Measurements from ENCODE around the gene MORC1. TPM values are rescaled to one million over a fixed set of nuclear protein-coding genes. Genes with fewer than 3 reads are reported as not detected.

MORC1 gene
- polyA plus RNA-seq, 1 donor (not counting 4 experiments of a cell fraction or from before 2014, with no cell fraction given) = not detected

DNA sequence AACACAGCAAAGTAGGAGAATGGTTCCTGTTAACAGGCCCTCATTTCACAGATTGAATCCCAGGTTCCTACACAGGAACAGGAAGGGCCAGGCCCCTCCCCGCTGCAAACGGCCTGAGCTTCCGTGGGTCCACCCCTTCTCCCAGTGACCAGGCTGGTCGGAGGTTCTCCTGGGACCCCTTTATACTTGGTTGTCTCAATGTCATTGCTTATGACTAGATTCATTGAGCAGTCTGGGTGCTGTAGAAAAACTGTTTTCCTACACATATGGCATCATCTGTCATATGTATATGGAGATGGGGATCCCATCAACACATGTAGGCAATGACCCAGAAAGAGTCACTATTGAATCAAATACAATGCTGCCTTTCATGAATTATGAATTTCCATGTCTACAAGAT is 22.4 kb upstream of the MORC1 start:
- no peak overlapping the region for H3K4me3 ChIP-seq (ENCODE audit: control insufficient read depth in 2 of 3, extremely low read depth in 1 of 3, insufficient read depth in 2 of 3, low read depth in 1 of 3, low read length in 3 of 3)
- H3K4me2 ChIP-seq (ENCODE audit: control insufficient read depth, extremely low read depth, insufficient read depth, low read depth, low read length) = no peak overlapping the region
- no peak overlapping the region for H2AFZ ChIP-seq (ENCODE audit: control insufficient read depth, low read length)
- no peaks in the 10 kb centered on the region for H3K4me1 ChIP-seq (ENCODE audit: control insufficient read depth, extremely low read depth, insufficient read depth, low read length)
- no peaks in the 10 kb centered on the region for H3K9me1 ChIP-seq (ENCODE audit: control insufficient read depth, extremely low read depth, insufficient read depth, low read length)
- H3K9ac ChIP-seq (ENCODE audit: control insufficient read depth, extremely low read depth, insufficient read depth, low read length) = no peak overlapping the region
- DNase-seq (ENCODE audit: low read depth, low spot score) = no peak
- H3K79me2 ChIP-seq (ENCODE audit: control insufficient read depth, insufficient read depth, low read length) = no peaks in the 10 kb centered on the region
- H3K36me3 ChIP-seq (ENCODE audit: control insufficient read depth in 2 of 2, extremely low read depth in 1 of 2, insufficient read depth in 2 of 2, low read length in 2 of 2) = no peaks in the 10 kb centered on the region
- no peaks in the 10 kb centered on the region for H3K27me3 ChIP-seq (ENCODE audit: control insufficient read depth, extremely low read depth, insufficient read depth, low read length)
- no peak for TF ChIP-seq EZH2 (IDR thresholded peaks at IDR 0.05; ENCODE audit: low read length)
- TF ChIP-seq, protein P1, sequence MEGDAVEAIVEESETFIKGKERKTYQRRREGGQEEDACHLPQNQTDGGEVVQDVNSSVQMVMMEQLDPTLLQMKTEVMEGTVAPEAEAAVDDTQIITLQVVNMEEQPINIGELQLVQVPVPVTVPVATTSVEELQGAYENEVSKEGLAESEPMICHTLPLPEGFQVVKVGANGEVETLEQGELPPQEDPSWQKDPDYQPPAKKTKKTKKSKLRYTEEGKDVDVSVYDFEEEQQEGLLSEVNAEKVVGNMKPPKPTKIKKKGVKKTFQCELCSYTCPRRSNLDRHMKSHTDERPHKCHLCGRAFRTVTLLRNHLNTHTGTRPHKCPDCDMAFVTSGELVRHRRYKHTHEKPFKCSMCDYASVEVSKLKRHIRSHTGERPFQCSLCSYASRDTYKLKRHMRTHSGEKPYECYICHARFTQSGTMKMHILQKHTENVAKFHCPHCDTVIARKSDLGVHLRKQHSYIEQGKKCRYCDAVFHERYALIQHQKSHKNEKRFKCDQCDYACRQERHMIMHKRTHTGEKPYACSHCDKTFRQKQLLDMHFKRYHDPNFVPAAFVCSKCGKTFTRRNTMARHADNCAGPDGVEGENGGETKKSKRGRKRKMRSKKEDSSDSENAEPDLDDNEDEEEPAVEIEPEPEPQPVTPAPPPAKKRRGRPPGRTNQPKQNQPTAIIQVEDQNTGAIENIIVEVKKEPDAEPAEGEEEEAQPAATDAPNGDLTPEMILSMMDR (optimal IDR thresholded peaks at IDR 0.05 in 1 of 3, IDR thresholded peaks at IDR 0.05 in 1 of 3, conservative IDR thresholded peaks at IDR 0.05 in 1 of 3; ENCODE audit: extremely low read depth in 1 of 3, insufficient read depth in 2 of 3, low read length in 3 of 3) = no peak
- no peaks in the 10 kb centered on the region for H3K9me3 ChIP-seq (ENCODE audit: control insufficient read depth, low read depth, low read length)
- no peaks in the 10 kb centered on the region for H4K20me1 ChIP-seq (ENCODE audit: control insufficient read depth, extremely low read depth, insufficient read depth, low read length)
- no peak overlapping the region for H3K27ac ChIP-seq (ENCODE audit: control insufficient read depth, insufficient read depth, low read length)
- FAIRE-seq = no peak
- dilution Hi-C loops (cut with MboI; ENCODE audit: extremely low pct_ligation_motif_present, low sequenced_read_pairs) = no loop called here

DNA sequence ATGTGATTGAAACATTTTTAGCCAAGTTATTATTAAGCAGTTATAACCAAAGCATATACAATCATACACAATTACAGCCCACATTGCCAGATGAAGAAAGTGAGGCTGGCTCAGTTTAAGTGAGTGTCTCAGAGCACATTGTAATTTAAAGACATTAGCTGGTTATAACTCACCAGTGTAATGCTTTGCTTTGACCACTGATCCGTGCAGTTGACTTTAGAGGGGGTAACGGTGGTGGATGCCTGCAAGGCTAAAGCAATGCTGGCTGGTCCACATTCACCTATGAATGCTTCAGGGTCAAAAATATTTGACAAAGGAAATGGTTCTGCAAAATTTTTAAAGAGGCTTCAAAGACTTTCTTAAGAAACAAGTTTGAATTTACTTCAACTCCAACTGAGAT is 19.8 kb upstream of the MORC1 start:
- Histone ChIP-seq H4K20me1 (ENCODE audit: control insufficient read depth, extremely low read depth, insufficient read depth, low read length) (no peaks in the 10 kb centered on the region), H3K27ac (ENCODE audit: control insufficient read depth, insufficient read depth, low read length) (no peak overlapping the region), H2AFZ (ENCODE audit: control insufficient read depth, low read length) (no peak overlapping the region), H3K9ac (ENCODE audit: control insufficient read depth, extremely low read depth, insufficient read depth, low read length) (no peak overlapping the region), H3K4me1 (ENCODE audit: control insufficient read depth, extremely low read depth, insufficient read depth, low read length) (no peaks in the 10 kb centered on the region), H3K79me2 (ENCODE audit: control insufficient read depth, insufficient read depth, low read length) (no peaks in the 10 kb centered on the region), H3K9me1 (ENCODE audit: control insufficient read depth, extremely low read depth, insufficient read depth, low read length) (no peaks in the 10 kb centered on the region), H3K9me3 (ENCODE audit: control insufficient read depth, low read depth, low read length) (no peaks in the 10 kb centered on the region), H3K4me2 (ENCODE audit: control insufficient read depth, extremely low read depth, insufficient read depth, low read depth, low read length) (no peak overlapping the region), H3K27me3 (ENCODE audit: control insufficient read depth, extremely low read depth, insufficient read depth, low read length) (no peaks in the 10 kb centered on the region), H3K36me3 (ENCODE audit: control insufficient read depth in 2 of 2, extremely low read depth in 1 of 2, insufficient read depth in 2 of 2, low read length in 2 of 2) (no peaks in the 10 kb centered on the region), H3K4me3 (ENCODE audit: control insufficient read depth in 2 of 3, extremely low read depth in 1 of 3, insufficient read depth in 2 of 3, low read depth in 1 of 3, low read length in 3 of 3) (no peak overlapping the region)
- DNase-seq (ENCODE audit: low read depth, low spot score) (no peak), FAIRE-seq (no peak)
- dilution Hi-C loops (cut with MboI; ENCODE audit: extremely low pct_ligation_motif_present, low sequenced_read_pairs) = no loop called here
- TF ChIP-seq EZH2 (IDR thresholded peaks at IDR 0.05; ENCODE audit: low read length) = no peak
- TF ChIP-seq, protein P1 (optimal IDR thresholded peaks at IDR 0.05 in 1 of 3, IDR thresholded peaks at IDR 0.05 in 1 of 3, conservative IDR thresholded peaks at IDR 0.05 in 1 of 3; ENCODE audit: extremely low read depth in 1 of 3, insufficient read depth in 2 of 3, low read length in 3 of 3) = no peak
